Activated CD4-positive, alpha-beta T cell treated with anti-CD3 and anti-CD28 coated beads for 4 hours (primary cell): ENCODE results near the gene RIN3.

ENCODE experiments used
- DNase-seq, 2 donors: peaks; one replicate each; pipeline ENCODE4 v3.0.0-alpha.2; 2020

The RIN3 gene

DNA sequence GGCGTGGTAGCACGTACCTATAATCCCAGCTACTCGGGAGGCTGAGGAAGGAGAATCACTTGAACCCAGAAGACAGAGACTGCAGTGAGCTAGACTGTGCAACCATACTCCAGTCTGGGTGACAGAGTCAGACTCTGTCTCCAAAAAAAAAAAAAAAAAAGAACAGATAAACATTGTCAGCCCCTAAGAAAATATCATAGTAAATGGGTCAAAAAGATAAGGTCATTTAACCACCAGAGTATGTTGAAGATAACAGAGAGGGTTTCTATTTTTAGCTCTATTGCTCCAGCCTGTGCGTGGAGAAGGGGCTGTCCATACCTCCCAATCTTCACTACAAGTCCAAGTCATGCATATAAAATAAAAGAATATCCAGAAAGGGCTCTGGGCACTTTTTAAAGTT is 219.4 kb downstream of the RIN3 start:
- DNase-seq = no peak

DNA sequence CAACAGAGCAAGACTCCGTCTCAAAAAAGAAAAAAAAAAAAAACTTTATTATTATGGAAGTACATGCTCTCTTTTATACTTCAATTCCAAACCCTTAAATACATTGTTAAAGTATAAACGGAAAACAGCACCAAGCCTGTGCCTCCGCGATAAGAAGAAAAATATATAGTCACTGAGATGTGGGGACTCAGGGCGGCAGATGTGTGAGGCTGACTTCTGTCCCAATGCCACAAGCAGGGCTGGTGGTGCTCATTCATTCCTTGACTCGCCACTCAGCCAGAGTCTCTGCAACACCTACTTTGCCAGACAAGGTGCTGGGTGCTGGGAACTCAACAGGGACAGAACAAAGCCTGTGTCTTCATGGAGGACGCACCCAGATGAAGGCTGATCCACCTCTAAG is 221.0 kb downstream of the RIN3 start:
- no peak for DNase-seq

DNA sequence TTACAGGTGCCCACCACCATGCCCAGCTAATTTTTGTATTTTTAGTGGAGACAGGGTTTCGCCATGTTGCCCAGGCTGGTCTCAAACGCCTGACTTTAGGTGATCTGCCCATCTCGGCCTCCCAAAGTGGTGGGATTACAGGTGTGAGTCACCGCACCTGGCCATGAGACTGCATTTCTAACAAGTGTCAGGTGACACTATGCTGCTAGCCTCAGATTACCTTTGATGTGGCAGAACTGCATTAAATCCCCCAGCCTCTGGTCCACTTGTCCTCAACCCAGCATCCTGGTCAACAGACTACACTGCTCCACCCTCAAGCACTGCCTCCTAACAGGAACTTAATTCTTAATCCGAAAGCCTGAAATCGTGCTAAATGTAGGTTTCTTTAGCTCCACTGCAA is 221.8 kb downstream of the RIN3 start:
- no peak for DNase-seq

DNA sequence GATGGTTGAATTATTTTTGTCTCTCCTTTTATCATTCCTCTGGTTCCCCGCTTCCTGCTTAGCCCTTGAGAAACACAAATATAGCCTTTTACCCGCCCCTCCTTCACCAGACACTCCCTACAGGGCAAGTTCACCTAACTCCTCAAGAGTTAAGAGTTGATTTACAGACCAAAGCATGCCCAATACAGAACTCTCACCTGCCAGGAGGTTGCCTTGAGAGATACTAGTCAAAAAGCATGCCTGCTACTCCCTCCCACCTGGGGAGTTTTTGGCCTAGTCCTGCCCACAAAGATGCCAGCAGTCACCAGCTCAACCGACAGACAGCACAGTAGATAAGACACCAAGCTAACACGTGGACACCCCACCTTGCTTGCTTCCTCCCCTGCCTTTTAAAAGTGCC is 223.6 kb downstream of the RIN3 start:
- no peak for DNase-seq

DNA sequence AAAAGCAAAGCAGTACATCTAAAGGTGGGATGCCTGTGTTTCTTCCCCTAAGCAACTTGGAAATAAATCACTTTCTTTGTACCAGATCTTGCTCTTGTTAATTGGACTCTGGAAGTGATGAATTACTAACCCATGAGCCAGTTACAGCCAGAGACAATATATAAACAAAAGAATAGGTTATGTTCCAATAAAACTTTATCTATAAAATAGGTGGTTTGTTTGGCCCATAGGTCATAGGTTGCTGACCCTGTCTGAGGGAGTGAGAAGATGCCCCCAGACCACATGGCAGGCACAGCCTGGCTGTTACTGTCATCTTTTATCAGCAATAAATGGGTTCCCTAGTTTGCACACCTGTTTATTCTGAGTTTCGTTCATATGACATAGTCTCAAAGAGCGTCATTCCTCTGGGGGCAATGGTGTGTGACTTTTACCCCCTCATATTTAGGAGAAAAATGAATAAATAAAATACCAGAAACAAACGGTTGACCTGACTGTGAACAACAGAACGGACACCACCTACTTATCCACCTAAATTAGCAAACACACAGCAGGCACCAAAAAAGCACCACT is 224.1 kb downstream of the RIN3 start:
- no peak for DNase-seq
